PC-3 (cell line): ENCODE data around the gene PPT2.

ENCODE experiments used
- EZH2 ChIP-seq: fragments of 300-600 bp; sonication (generic); IDR thresholded peaks from one replicate; pipeline ENCODE4 v1.6.1; 2017; ENCODE audit warnings: antibody characterized with exemption, mild to moderate bottlenecking, low read length; ENCODE audit not compliant: unreplicated experiment
- EZH2phosphoT487 ChIP-seq: fragments of 300-600 bp; sonication (generic); IDR thresholded peaks from 2 replicates; pipeline ENCODE4 v1.6.1; 2018; ENCODE audit warnings: mild to moderate bottlenecking, antibody characterized with exemption, low read length, borderline replicate concordance
- TF ChIP-seq, protein P1 (sequence below): fragments of 300-600 bp; sonication (generic); conservative IDR thresholded peaks from 2 replicates; pipeline ENCODE4 v1.5.1; 2017; ENCODE audit warnings: antibody characterized with exemption, low read depth, mild to moderate bottlenecking, low read length

DNA sequence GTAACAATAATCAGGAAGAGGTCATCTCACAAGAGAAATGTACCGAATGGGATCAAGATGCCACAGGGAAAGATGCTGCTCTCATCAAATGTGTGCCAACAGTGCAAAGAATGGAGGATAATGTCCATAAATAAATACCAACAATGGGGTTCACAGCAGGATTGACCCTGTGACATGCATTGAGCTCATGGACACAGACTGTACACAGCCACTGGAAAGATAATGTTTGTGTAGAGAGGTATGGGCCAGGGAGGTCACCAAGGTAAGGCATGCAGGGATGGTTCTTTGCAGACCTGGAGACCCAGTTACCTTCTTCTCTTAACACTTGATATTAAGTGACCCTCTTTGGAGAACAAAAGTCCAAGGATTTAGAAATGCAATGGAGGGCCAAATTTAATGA is 20.5 kb downstream of the PPT2 start:
- no peak for TF ChIP-seq EZH2phosphoT487
- TF ChIP-seq, protein P1, sequence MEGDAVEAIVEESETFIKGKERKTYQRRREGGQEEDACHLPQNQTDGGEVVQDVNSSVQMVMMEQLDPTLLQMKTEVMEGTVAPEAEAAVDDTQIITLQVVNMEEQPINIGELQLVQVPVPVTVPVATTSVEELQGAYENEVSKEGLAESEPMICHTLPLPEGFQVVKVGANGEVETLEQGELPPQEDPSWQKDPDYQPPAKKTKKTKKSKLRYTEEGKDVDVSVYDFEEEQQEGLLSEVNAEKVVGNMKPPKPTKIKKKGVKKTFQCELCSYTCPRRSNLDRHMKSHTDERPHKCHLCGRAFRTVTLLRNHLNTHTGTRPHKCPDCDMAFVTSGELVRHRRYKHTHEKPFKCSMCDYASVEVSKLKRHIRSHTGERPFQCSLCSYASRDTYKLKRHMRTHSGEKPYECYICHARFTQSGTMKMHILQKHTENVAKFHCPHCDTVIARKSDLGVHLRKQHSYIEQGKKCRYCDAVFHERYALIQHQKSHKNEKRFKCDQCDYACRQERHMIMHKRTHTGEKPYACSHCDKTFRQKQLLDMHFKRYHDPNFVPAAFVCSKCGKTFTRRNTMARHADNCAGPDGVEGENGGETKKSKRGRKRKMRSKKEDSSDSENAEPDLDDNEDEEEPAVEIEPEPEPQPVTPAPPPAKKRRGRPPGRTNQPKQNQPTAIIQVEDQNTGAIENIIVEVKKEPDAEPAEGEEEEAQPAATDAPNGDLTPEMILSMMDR, result no peak
- TF ChIP-seq EZH2, result no peak
